SJCRH30 (cell line): Measurements from ENCODE around the gene ESRRB. TPM values are rescaled to one million over a fixed set of nuclear protein-coding genes. Genes with fewer than 3 reads are reported as not detected.

ENCODE experiments used
- DNase-seq, 2 experiments: peaks; one replicate each; pipeline ENCODE4 v3.0.0-alpha.2; 2015 to 2020
- H3K27ac ChIP-seq: fragments of 250-450 bp; sonication (Bioruptor Pico); 2 replicates; pipeline ENCODE4 v1.5.1; 2020; ENCODE audit warnings: mild to moderate bottlenecking, moderate library complexity
- H3K27me3 ChIP-seq: fragments of 250-450 bp; sonication (Bioruptor Pico); 2 replicates; pipeline ENCODE4 v1.5.1; 2020; ENCODE audit warnings: mild to moderate bottlenecking, moderate library complexity
- H3K36me3 ChIP-seq: fragments of 250-450 bp; sonication (Bioruptor Pico); 2 replicates; pipeline ENCODE4 v1.5.1; 2020; ENCODE audit warnings: mild to moderate bottlenecking, moderate library complexity
- H3K4me1 ChIP-seq: fragments of 250-450 bp; sonication (Bioruptor Pico); 2 replicates; pipeline ENCODE4 v1.5.1; 2020; ENCODE audit warnings: mild to moderate bottlenecking, moderate library complexity
- H3K4me3 ChIP-seq: fragments of 250-450 bp; sonication (Bioruptor Pico); 2 replicates; pipeline ENCODE4 v1.5.1; 2020; ENCODE audit warnings: mild to moderate bottlenecking, moderate library complexity
- H3K9me3 ChIP-seq: fragments of 250-450 bp; sonication (Bioruptor Pico); replicated peaks from 2 replicates; pipeline ENCODE4 v1.5.1; 2020; ENCODE audit warnings: mild to moderate bottlenecking, moderate library complexity
- total RNA-seq: library from RNA; depleted of rRNA; stranded (reverse); fragments of >200 nt; shearing (Covaris generic); gene quantifications from 2 replicates; pipeline ENCODE4 v1.2.3, GENCODE V29; 2014

The ESRRB gene
- total RNA-seq, 1 experiment from 2014 or later = 0.20 TPM

DNA sequence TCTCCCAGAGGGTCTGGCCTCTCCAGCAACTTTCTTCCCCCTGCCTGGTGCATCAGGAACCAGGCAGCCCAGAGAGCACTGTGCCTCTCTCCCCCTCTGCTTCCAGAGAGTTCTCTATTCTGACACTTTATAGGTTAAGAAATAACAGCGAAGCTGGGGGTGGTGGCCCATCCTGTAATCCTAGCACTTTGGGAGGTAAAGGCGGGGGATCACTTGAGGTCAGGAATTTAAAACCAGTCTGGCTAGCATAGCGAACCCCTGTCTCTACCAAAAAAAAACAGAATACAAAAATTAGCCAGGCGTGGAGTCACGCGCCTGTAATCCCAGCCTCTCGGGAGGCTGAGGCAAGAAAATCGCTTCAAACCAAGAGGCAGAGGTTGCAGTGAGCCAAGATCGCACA lies 58.3 kb downstream of the ESRRB start:
- H3K36me3 ChIP-seq = no peaks in the 10 kb centered on the region
- DNase-seq = no peak

DNA sequence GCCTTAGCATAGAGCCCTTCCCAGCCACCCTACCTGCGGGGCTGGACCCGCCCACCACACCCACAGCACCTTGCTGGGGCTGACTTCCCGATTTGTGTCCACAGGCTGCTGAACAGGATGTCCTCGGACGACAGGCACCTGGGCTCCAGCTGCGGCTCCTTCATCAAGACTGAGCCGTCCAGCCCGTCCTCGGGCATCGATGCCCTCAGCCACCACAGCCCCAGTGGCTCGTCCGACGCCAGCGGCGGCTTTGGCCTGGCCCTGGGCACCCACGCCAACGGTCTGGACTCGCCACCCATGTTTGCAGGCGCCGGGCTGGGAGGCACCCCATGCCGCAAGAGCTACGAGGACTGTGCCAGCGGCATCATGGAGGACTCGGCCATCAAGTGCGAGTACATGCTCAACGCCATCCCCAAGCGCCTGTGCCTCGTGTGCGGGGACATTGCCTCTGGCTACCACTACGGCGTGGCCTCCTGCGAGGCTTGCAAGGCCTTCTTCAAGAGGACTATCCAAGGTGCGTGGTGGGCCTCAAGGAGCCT lies 63.4 kb downstream of the ESRRB start:
- H3K36me3 ChIP-seq = no peaks in the 10 kb centered on the region
- H3K27me3 ChIP-seq = no peaks in the 10 kb centered on the region
- no peak overlapping the region for H3K4me3 ChIP-seq
- DNase-seq = no peak
- no peaks in the 10 kb centered on the region for H3K4me1 ChIP-seq
- H3K9me3 ChIP-seq = no peaks in the 10 kb centered on the region
- H3K27ac ChIP-seq = no peak overlapping the region

More for the DNA sequence above, 58.3 kb downstream of the ESRRB start:
- H3K27ac ChIP-seq = no peak overlapping the region
- no peaks in the 10 kb centered on the region for H3K9me3 ChIP-seq
- no peaks in the 10 kb centered on the region for H3K4me1 ChIP-seq
- H3K4me3 ChIP-seq = no peak overlapping the region
- H3K27me3 ChIP-seq = no peaks in the 10 kb centered on the region

DNA sequence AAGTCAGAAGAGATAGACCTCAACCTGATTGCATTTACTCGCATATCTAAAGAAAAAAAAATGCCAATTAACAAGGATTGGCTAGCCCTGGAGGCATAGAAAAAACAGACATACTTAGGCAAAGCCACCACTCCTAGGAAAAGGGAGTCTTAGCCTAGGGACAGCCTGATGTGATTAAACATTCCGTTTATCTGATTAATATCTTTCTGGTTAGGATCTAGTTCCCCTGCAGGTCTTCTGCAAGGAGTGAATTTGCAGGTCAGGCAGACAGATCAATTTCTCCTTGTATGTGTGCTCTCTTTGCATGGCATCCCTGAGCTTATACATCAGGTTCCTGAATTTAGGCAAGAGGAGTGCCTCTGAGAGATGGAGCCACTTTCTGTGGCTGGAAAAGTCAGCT lies 70.5 kb downstream of the ESRRB start:
- Histone ChIP-seq H3K36me3 (no peaks in the 10 kb centered on the region), H3K4me3 (no peak overlapping the region), H3K4me1 (no peaks in the 10 kb centered on the region), H3K27me3 (no peaks in the 10 kb centered on the region), H3K27ac (no peak overlapping the region), H3K9me3 (no peaks in the 10 kb centered on the region)
- DNase-seq = no peak

DNA sequence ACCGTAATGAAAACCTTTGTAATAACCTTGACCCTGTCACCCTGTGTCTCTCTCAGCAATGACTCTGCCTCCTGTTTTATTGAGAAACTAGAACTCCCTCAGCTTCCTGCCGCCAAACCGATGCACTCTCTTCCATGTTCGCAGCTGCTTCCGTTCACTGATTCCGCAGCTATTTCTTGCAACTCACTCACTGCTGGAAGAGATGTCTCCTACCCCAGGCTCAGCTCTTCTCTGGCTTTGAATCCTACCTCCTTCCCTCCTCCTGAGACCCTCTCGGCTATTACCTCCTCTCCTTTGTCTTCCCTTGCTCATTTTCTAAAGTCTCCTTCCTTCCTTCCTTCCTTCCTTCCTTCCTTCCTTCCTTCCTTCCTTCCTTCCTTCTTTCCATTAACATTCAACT lies 71.0 kb downstream of the ESRRB start:
- no peak overlapping the region for H3K4me3 ChIP-seq
- H3K4me1 ChIP-seq = no peaks in the 10 kb centered on the region
- no peaks in the 10 kb centered on the region for H3K36me3 ChIP-seq
- no peaks in the 10 kb centered on the region for H3K9me3 ChIP-seq
- H3K27ac ChIP-seq = no peak overlapping the region
- H3K27me3 ChIP-seq = no peaks in the 10 kb centered on the region
- no peak for DNase-seq

DNA sequence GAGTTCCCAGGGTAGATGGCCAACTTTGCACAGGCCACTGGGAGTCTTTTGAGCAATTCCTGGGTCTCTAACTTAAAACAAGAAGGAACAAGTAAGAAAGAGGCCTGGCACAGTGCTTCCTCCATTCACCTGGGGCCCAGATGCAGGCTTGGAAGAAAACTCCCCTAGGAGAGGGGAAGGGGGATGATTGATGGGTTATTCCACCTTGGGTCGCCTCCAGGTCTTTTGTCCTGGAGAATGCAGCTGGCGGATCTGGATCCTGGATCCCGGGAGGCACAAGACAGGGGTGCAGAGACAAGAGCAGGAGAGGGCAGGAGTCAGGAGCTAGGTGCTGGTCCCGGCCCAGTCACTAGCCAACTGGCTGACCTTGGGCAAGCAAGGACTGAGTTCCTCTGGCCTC lies 74.5 kb downstream of the ESRRB start:
- DNase-seq = no peak
- H3K27me3 ChIP-seq = no peaks in the 10 kb centered on the region
- H3K4me1 ChIP-seq = no peaks in the 10 kb centered on the region

DNA sequence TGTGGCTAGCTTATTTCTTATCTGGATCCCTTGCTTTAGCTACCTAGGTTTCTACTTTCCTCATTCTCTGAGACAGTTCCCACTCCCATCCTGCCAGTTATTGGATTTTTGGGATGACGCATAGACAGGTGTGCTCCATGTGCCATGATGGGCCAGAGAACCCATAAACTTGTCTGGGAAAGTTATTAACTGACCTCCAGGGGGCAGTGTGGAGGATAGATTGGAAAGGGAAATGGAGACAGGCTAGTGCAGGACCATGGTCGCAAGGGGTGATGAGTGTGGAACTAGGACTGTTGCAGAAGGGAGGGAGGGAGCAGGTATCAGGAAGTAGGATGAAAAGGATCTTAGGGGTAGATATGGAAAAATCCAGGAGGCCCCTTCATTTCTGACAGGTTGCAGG lies 80.3 kb downstream of the ESRRB start:
- no peaks in the 10 kb centered on the region for H3K9me3 ChIP-seq
- H3K27ac ChIP-seq = no peak overlapping the region
- peak; percentile 58 to 73 for DNase-seq
- no peaks in the 10 kb centered on the region for H3K36me3 ChIP-seq
- no peaks in the 10 kb centered on the region for H3K27me3 ChIP-seq
- H3K4me3 ChIP-seq = no peak overlapping the region
- peaks cover 13% of the 10 kb centered on the region for H3K4me1 ChIP-seq

More for the DNA sequence above, 74.5 kb downstream of the ESRRB start:
- no peaks in the 10 kb centered on the region for H3K9me3 ChIP-seq
- no peak overlapping the region for H3K4me3 ChIP-seq
- H3K27ac ChIP-seq = no peak overlapping the region
- H3K36me3 ChIP-seq = no peaks in the 10 kb centered on the region

DNA sequence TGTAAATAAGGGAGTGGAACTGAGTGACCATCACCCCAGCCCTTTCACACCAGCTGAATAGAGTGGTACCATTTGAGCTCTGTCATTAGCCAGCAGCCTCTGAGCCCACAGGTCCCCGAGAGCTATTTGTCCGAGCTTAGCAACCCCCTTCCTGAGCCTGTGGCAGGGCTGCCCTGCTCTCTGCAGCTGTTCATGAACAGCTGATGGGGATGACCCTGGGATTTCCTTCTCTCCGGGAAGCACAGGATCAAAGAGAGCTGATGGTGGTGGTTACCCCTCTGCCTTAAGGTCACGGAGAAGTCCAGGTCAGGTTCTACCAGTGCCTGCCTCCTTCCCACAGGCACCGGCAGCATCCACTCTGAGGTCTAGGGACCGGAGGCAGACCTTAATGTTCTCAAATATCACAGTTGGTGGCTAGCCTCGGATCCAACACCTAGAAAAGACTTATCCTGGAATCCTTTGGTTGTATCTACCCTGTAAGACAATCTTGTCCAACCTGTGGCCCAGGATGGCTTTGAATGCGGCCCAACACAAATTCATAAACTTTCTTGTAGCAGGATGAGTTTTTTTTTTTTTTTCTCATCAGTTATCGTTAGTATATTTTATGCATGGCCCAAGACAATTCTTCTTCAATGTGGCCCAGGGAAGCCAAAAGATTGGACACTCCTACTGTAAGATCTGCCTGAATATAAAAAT lies 81.1 kb downstream of the ESRRB start:
- H3K4me3 ChIP-seq = no peak overlapping the region
- peaks cover 13% of the 10 kb centered on the region for H3K4me1 ChIP-seq
- no peaks in the 10 kb centered on the region for H3K36me3 ChIP-seq
- no peaks in the 10 kb centered on the region for H3K9me3 ChIP-seq
- no peak overlapping the region for H3K27ac ChIP-seq
- peak; percentile 87 to 89 for DNase-seq
- no peaks in the 10 kb centered on the region for H3K27me3 ChIP-seq

DNA sequence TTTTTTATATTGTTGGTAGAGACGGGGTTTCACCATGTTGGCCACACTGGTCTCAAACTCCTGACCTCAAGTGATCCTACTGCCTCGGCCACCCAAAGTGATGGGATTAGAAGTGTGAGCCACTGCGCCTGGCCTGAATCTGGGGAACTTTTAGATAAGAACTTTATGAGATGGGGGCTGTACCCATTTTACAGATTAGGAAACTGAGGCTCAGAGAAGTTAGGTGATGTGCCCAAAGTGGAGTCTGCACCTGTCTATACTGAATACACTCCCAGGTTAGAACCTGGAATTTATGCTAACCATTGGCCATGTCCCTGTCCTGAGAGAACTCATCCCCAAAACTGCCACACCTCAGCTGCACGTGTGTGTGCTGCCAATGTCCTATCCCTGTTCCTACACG lies 81.9 kb downstream of the ESRRB start:
- H3K4me3 ChIP-seq = no peak overlapping the region
- peaks cover 13% of the 10 kb centered on the region for H3K4me1 ChIP-seq
- H3K36me3 ChIP-seq = no peaks in the 10 kb centered on the region
- H3K27ac ChIP-seq = no peak overlapping the region
- H3K9me3 ChIP-seq = no peaks in the 10 kb centered on the region
- no peak for DNase-seq
- no peaks in the 10 kb centered on the region for H3K27me3 ChIP-seq

DNA sequence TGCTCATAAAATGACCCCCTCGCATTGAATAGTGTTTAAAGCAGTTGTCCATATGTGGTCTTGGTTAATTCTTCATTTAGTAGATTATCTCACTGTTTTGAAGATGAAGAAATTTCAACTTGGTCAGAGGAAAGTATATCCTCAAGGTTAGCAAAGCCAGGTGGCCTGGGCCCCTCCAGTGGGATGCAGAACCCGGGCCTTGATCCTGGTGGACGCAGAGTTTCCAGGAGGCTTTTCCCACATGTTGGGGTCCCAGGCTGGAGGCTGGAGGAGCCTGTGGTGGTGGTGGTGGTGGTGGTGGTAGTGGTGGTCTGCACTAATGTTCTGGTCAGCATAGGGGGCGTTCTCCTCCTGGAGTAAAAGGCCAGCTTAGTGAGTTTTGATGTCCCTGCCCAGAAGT lies 85.9 kb downstream of the ESRRB start:
- no peak overlapping the region for H3K4me3 ChIP-seq
- no peaks in the 10 kb centered on the region for H3K9me3 ChIP-seq
- peaks cover 6% of the 10 kb centered on the region for H3K4me1 ChIP-seq

DNA sequence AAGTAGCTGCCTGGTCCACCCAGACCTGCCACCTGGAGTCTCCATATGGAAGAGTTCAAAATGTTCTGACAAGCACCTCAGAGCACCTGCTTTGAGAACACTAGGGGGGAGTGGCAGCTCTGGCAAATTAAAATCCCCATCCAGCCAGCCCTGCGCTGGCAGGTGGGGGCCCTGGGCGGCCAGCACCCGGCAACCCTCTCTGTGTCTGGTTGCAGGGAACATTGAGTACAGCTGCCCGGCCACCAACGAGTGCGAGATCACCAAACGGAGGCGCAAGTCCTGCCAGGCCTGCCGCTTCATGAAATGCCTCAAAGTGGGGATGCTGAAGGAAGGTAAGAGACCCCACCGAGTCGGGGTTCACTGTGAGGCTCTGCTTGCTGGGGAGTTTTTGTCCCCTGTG lies 86.4 kb downstream of the ESRRB start:
- Histone ChIP-seq H3K36me3 (no peaks in the 10 kb centered on the region), H3K9me3 (no peaks in the 10 kb centered on the region), H3K4me3 (no peak overlapping the region), H3K4me1 (peaks cover 3% of the 10 kb centered on the region), H3K27ac (no peak overlapping the region), H3K27me3 (no peaks in the 10 kb centered on the region)
- DNase-seq = no peak

More for the DNA sequence above, 85.9 kb downstream of the ESRRB start:
- Histone ChIP-seq H3K27me3 (no peaks in the 10 kb centered on the region), H3K36me3 (no peaks in the 10 kb centered on the region), H3K27ac (no peak overlapping the region)
- DNase-seq = no peak

DNA sequence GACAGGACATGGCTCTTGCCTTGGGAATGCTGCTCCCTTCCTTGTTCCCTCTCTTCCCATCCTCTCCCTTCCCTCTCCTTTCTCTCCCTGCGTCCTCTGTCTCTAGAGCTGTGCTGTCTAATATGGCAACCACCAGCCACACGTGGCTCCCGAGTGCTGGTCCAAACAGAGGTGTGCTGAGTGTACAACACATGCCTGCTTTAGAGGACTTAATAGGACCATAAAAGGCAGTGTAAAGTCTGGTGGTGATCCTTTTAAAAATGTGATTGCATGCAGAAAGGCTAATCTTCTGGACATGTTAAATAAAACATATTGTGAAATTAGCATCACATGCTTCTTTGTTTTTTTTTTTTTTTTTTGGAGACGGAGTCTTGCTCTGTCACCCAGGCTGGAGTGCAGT lies 87.2 kb downstream of the ESRRB start:
- H3K4me3 ChIP-seq = no peak overlapping the region
- H3K27me3 ChIP-seq = no peaks in the 10 kb centered on the region
- no peaks in the 10 kb centered on the region for H3K9me3 ChIP-seq
- no peaks in the 10 kb centered on the region for H3K4me1 ChIP-seq
- H3K36me3 ChIP-seq = no peaks in the 10 kb centered on the region
- no peak for DNase-seq
- H3K27ac ChIP-seq = no peak overlapping the region

DNA sequence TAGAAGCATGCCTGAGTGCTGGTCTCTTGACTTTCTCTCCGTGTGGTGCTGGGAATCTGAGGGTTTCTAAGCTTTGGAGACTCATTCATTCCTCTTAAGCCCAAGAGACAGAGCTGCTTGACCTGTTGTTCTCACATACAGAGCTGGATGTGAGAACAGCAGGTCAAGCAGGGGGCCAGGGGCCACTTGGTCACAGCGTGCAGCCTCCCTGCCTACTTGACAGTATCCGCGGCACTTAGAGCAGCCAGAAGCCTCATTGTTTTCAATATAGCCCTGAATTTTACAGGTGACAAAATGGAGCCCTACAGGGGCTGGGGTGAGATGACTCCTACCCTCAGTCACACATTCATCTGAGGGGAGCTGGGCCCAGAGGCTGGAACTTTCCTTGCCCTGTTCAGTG lies 88.9 kb downstream of the ESRRB start:
- H3K27me3 ChIP-seq = no peaks in the 10 kb centered on the region
- DNase-seq = no peak
- H3K27ac ChIP-seq = no peak overlapping the region
- H3K9me3 ChIP-seq = no peaks in the 10 kb centered on the region
- H3K4me3 ChIP-seq = no peak overlapping the region
- H3K36me3 ChIP-seq = no peaks in the 10 kb centered on the region
- H3K4me1 ChIP-seq = no peaks in the 10 kb centered on the region

DNA sequence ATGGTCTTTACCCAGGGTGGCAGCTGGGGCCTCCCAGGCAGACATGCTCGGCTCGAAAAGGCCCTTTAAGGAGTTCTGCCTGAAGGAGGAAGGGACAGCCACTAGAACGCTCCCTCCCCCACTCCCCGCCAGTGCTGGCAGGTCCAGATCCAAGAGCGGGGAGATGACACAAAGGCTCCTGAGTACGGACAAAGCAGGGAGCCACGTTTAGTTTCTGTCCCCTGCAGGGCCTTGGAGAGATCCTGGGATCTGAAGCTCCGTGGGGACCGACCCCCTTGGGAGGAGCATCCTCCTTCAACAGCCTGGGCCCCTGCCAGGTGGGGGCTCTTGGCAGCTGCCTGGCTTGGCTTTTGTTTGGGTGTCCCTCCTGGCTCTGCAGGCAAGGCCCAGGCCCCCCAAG lies 89.7 kb downstream of the ESRRB start:
- no peak overlapping the region for H3K27ac ChIP-seq
- no peaks in the 10 kb centered on the region for H3K27me3 ChIP-seq
- no peak overlapping the region for H3K4me3 ChIP-seq
- no peak for DNase-seq
- H3K9me3 ChIP-seq = no peaks in the 10 kb centered on the region
- H3K4me1 ChIP-seq = no peaks in the 10 kb centered on the region
- no peaks in the 10 kb centered on the region for H3K36me3 ChIP-seq

DNA sequence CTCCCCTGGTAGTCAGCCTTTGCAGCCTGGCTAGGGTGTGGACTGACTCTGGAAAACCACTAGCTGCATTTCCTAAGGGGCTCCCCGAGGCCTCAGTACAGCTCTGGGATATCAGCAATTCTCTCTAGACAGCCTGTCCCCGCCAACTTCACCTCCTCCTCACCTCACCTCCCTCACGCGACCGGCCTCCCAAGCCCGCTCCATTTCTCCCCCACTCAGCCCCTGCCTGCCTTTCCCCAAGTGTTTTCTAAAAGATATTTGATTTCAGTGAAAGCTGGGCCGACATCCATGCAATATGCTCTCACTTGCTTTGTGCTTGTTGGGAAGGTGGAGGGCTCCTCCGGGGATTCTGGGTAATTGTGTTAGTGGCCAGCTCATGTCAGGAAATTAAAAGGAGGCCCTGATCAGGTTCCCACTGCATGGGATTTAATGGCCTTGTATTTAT lies 91.8 kb downstream of the ESRRB start:
- H3K27ac ChIP-seq = no peak overlapping the region
- no peaks in the 10 kb centered on the region; the same call in 1 of the 2 replicates for H3K4me1 ChIP-seq
- no peaks in the 10 kb centered on the region for H3K36me3 ChIP-seq
- H3K27me3 ChIP-seq = no peaks in the 10 kb centered on the region
- H3K4me3 ChIP-seq = no peak overlapping the region
- H3K9me3 ChIP-seq = no peaks in the 10 kb centered on the region
- no peak for DNase-seq

DNA sequence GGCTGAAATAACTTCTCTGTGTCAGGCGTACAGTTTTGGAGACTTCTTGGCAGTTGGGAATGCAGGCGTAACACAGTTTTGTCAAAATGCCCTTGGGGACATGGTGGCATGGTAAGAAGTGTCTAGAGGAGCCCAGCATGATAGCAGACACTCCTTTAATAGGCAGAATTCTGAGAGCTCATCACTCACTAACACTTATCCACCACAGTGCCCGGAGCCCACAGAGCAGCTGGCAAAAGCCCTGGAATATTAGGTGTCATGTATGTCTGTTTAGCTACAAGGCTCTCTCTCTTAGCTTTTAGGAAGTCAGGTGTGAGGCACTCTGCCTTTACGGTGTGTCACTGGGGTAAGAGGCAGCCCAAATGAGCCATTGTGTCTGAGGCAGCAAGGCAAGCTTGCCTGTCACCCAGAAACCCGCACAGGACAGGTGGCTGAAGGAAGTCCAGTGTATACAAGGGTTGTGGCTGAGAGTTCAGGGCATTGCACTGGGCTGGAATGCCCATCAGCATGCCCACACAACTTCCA lies 96.3 kb downstream of the ESRRB start:
- no peak overlapping the region for H3K27ac ChIP-seq
- no peak for DNase-seq

More for the DNA sequence above, 96.3 kb downstream of the ESRRB start:
- no peaks in the 10 kb centered on the region for H3K9me3 ChIP-seq
- no peaks in the 10 kb centered on the region for H3K27me3 ChIP-seq
- H3K4me1 ChIP-seq = peaks cover 5% of the 10 kb centered on the region
- H3K36me3 ChIP-seq = no peaks in the 10 kb centered on the region
- no peak overlapping the region for H3K4me3 ChIP-seq
